Stimulated activated CD8-positive, alpha-beta memory T cell treated with anti-CD3 and anti-CD28 coated beads, Interleukin-12 subunit alpha, Interleukin-12 subunit beta, amount 100 ng/mL, for 4 hours (primary cell): Measurements from ENCODE around the gene MASTL.

Experiments used
- DNase-seq: peaks from one replicate; pipeline ENCODE4 v3.0.0-alpha.2; 2020; ENCODE audit warnings: low read depth

MASTL gene

DNA sequence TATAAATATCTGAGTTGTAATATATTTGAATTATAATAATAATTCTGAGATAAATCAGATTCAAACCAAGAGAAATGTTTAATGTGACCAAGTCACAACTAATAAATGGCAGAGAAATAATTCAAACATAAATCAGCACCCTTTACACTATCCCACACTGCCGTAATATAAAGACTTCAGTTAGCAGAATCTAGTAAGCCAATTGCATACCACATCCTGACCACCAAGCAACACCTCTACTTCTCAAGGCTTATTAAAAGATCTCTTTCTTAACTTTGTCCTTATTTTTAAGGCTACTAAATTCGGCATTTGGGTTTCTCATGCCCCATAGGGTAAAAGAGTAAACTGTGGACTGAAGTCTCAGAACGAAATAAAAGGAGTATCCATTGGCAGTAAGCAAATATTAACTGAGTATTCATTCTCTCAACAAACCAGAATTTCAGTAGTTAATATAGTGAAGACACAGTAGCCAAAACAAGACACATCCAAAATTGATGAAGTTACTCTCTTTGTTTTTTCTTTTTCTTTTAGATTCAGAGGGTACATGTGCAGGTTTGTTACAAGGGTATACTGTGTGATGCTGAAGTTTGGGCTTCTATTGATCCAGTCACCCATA lies 70.6 kb downstream of the MASTL start:
- no peak for DNase-seq

DNA sequence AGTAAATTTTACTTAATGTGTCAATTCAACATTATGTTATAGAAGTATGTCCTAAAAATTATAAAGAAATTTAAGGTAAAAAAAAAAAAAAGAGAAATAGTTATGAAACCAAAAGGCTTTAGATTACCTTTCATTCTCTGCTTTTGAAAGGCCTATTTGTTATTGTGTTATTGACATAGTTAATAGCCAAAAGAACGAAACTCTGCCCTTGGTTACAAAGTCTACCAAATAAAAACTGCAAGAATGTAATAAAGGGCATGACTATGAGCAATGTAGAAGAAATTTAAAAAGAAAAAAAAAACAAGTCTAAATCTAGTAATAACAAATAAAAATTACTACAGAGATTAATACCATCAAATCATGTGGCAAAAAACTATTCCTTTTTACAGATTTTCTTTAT lies 74.9 kb downstream of the MASTL start:
- DNase-seq, result no peak

DNA sequence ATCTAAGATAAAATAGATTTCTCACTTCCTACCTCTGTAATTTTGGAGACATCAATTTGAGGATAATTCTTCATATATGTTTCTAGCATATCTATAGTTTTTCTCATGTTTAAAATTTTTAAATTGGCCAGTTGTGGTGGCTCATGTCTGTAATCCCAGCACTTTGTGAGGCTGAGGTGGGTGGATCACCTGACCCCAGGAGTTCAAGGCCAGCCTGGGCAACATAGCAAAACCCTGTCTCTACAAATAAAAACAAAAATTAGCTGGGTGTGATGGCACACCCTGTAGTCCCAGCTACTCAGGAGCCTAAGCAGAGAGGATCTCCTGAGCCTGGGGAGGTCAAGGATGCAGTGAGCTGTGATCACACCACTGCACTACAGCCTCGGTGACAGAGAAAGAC lies 80.6 kb downstream of the MASTL start:
- no peak for DNase-seq
